SK-N-SH (cell line): ENCODE results near the gene BRDT. TPM values are rescaled to one million over a fixed set of nuclear protein-coding genes. Genes with fewer than 3 reads are reported as not detected.
"Not testable (repeated sequence)": the region's sequence is repeated elsewhere in the genome, so short reads cannot be mapped to it uniquely, and the experiment has no call there.

ENCODE experiments used
- CTCF ChIA-PET: fragments of 300-600, 350-600 bp; formaldehyde crosslinking; extraction: SDS; loops from one replicate; lab custom pipeline; 2021; lab: Yijun Ruan, JAX
- POLR2A ChIA-PET: fragments of 350-600 bp; sonication (Branson Sonifier 250); formaldehyde crosslinking; extraction: SDS; loops from one replicate; lab custom pipeline; 2020; ENCODE audit warnings: antibody characterized with exemption, inconsistent platforms; lab: Yijun Ruan, JAX
- DNase-seq: peaks from one replicate; pipeline ENCODE4 v3.0.0; 2012
- H2AFZ ChIP-seq: fragments of 200-600 bp; sonication (generic); 2 replicates; pipeline ENCODE4 v1.8.1; 2016; ENCODE audit warnings: antibody characterized with exemption, mild to moderate bottlenecking, low read depth
- H3F3A ChIP-seq: fragments of 200-600 bp; sonication (generic); replicated peaks from 2 replicates; pipeline ENCODE3; 2016; ENCODE audit warnings: antibody characterized with exemption, mild to moderate bottlenecking; ENCODE audit not compliant: insufficient read depth
- H3K27ac ChIP-seq, 2 experiments: fragments of 200-500 bp in 1 of 2; fragments of 200-600 bp in 1 of 2; sonication (Bioruptor generic) in 1 of 2; sonication (generic), shearing (Covaris generic) in 1 of 2; 2 replicates each; pipeline versions ENCODE4 v1.5.1 to v1.6.1; 2014 to 2016; ENCODE audit warnings: low read depth in 2 of 2, inconsistent platforms in 1 of 2, low read length in 1 of 2, mild to moderate bottlenecking in 1 of 2, mixed read lengths in 1 of 2
- H3K27me3 ChIP-seq: fragments of 200-600 bp; sonication (generic), shearing (Covaris generic); 2 replicates; pipeline ENCODE4 v1.6.1; 2016; ENCODE audit warnings: mixed run types; ENCODE audit not compliant: insufficient read depth
- H3K36me3 ChIP-seq, 2 experiments: fragments of 200-500 bp in 1 of 2; fragments of 200-600 bp in 1 of 2; sonication (Bioruptor generic) in 1 of 2; sonication (generic) in 1 of 2; replicated peaks in 1 of 2; 2 replicates each; pipeline versions ENCODE3 to v1.5.1; 2014 to 2016; ENCODE audit warnings: low read length in 1 of 2, mild to moderate bottlenecking in 1 of 2; ENCODE audit not compliant: insufficient read depth in 2 of 2, control insufficient read depth in 1 of 2
- H3K4me1 ChIP-seq, 2 experiments: fragments of 200-500 bp in 1 of 2; fragments of 200-600 bp in 1 of 2; sonication (Bioruptor generic) in 1 of 2; sonication (generic), shearing (Covaris generic) in 1 of 2; 2 replicates each; pipeline versions ENCODE4 v1.5.1 to v1.6.1; 2014 to 2016; ENCODE audit warnings: low read depth in 1 of 2, low read length in 1 of 2, mixed run types in 1 of 2; ENCODE audit not compliant: insufficient read depth in 2 of 2, control insufficient read depth in 1 of 2
- H3K4me2 ChIP-seq: fragments of 200-600 bp; sonication (generic), shearing (Covaris generic); 2 replicates; pipeline ENCODE4 v1.6.1; 2017; ENCODE audit warnings: mixed run types
- H3K4me3 ChIP-seq, 2 experiments: fragments of 200-500 bp in 1 of 2; fragments of 200-600 bp in 1 of 2; sonication (Bioruptor generic) in 1 of 2; sonication (generic), shearing (Covaris generic) in 1 of 2; 2 replicates each; pipeline versions ENCODE4 v1.5.1 to v1.8.1; 2014 to 2016; ENCODE audit warnings: low read depth in 2 of 2, inconsistent platforms in 1 of 2, low read length in 1 of 2, mild to moderate bottlenecking in 1 of 2, mixed read lengths in 1 of 2, moderate library complexity in 1 of 2
- H3K79me2 ChIP-seq: fragments of 200-600 bp; sonication (generic); 2 replicates; pipeline ENCODE4 v1.8.1; 2017; ENCODE audit warnings: mild to moderate bottlenecking; ENCODE audit not compliant: insufficient read depth
- H3K9ac ChIP-seq: fragments of 200-600 bp; sonication (generic); 2 replicates; pipeline ENCODE4 v1.6.1; 2017; ENCODE audit warnings: mixed run types
- H3K9me2 ChIP-seq: fragments of 200-600 bp; sonication (generic); 2 replicates; pipeline ENCODE4 v1.6.1; 2017; ENCODE audit warnings: mixed run types
- H3K9me3 ChIP-seq: fragments of 200-600 bp; sonication (generic); 2 replicates; pipeline ENCODE4 v1.6.1; 2017; ENCODE audit warnings: mixed run types, mild to moderate bottlenecking, moderate library complexity
- H4K20me1 ChIP-seq: fragments of 200-600 bp; sonication (generic); 2 replicates; pipeline ENCODE4 v1.6.1; 2017; ENCODE audit warnings: mild to moderate bottlenecking, mixed run types; ENCODE audit not compliant: insufficient read depth
- FOSL2 ChIP-seq: IDR thresholded peaks from 2 replicates; pipeline ENCODE4 v1.4.0; 2012; ENCODE audit warnings: low read depth, mild to moderate bottlenecking, moderate library complexity, borderline replicate concordance
- GATA2 ChIP-seq: sonication (generic); formaldehyde crosslinking; IDR thresholded peaks from 2 replicates; pipeline ENCODE4 v1.5.0; 2020; ENCODE audit warnings: mild to moderate bottlenecking, missing genetic modification reagents
- IRF3 ChIP-seq: fragments of 150-350 bp; IDR thresholded peaks from 2 replicates; pipeline ENCODE4 v1.6.1; 2016; ENCODE audit warnings: mild to moderate bottlenecking, low read depth, low read length
- MAX ChIP-seq: IDR thresholded peaks from 2 replicates; pipeline ENCODE4 v1.4.0; 2012; ENCODE audit warnings: low read depth
- NFIC ChIP-seq: IDR thresholded peaks from 2 replicates; pipeline ENCODE4 v1.4.0; 2012; ENCODE audit warnings: borderline replicate concordance
- REST ChIP-seq: IDR thresholded peaks from 2 replicates; pipeline ENCODE4 v1.6.1; 2012; ENCODE audit warnings: mild to moderate bottlenecking, low read depth, low read length, moderate library complexity
- SIN3A ChIP-seq: IDR thresholded peaks from 2 replicates; pipeline ENCODE4 v1.6.1; 2012; ENCODE audit warnings: low read depth, mild to moderate bottlenecking, low read length, moderate library complexity, borderline replicate concordance
- WGBS: methylation state at CpG from one replicate; pipeline ENCODE4 v1.1.6; 2017; ENCODE audit warnings: low lambda C conversion rate; 5-methylcytosine and 5-hydroxymethylcytosine counted together
- polyA plus RNA-seq, 3 experiments: library from polyadenylated mRNA; depleted of rRNA; stranded (reverse); fragments of >200 nt; gene quantifications; 2 replicates each; pipeline ENCODE4 v1.2.3, GENCODE V29; 2012

The BRDT gene
- polyA plus RNA-seq, 1 of the 3 experiments (the other 2 are of a cell fraction): not detected

GRCh38 chr1:92016720-92017316 lies 67.6 kb downstream of the BRDT start (continued):
- TF ChIP-seq REST (no peak), NFIC (no peak)

GRCh38 chr1:92017656-92018055 lies 68.5 kb downstream of the BRDT start:
- Histone ChIP-seq H3K4me2 (no peak overlapping the region), H3F3A (no peaks in the 10 kb centered on the region), H3K27ac (no peak overlapping the region), H3K79me2 (no peaks in the 10 kb centered on the region), H3K4me3 (no peak overlapping the region), H2AFZ (no peak overlapping the region), H3K4me1 (no peaks in the 10 kb centered on the region), H3K27me3 (no peaks in the 10 kb centered on the region), H3K9me3 (no peaks in the 10 kb centered on the region), H3K9me2 (no peaks in the 10 kb centered on the region), H4K20me1 (no peaks in the 10 kb centered on the region), H3K36me3 (no peaks in the 10 kb centered on the region), H3K9ac (no peak overlapping the region)
- POLR2A ChIA-PET: no interaction called here
- CTCF ChIA-PET: interaction anchor here (1.3 kb wide), 1 partner anchor 21 kb away, joined by 3 read pairs; no protein-coding TSS in a partner anchor
- no peak for TF ChIP-seq IRF3
- no peak for TF ChIP-seq GATA2 (CRISPR knock-in tag)
- no peak for TF ChIP-seq MAX
- no peak for TF ChIP-seq FOSL2
- no peak for TF ChIP-seq SIN3A
- WGBS: 39% methylated on average over 2 of the region's 2 CpGs
- no peak for DNase-seq

GRCh38 chr1:92026042-92026441 lies 76.8 kb downstream of the BRDT start:
- H3K27ac ChIP-seq, H3K4me2 ChIP-seq, POLR2A ChIA-PET, H3K9ac ChIP-seq, H2AFZ ChIP-seq, DNase-seq, H3F3A ChIP-seq, H3K9me2 ChIP-seq, CTCF ChIA-PET, H3K9me3 ChIP-seq, H3K4me3 ChIP-seq, H4K20me1 ChIP-seq, H3K4me1 ChIP-seq, H3K36me3 ChIP-seq, H3K79me2 ChIP-seq, H3K27me3 ChIP-seq: not testable (repeated sequence)
- 100% methylated on average over 1 of the region's 29 CpGs for WGBS
